ENCODE data around the gene ACSL5. TPM values are rescaled to one million over a fixed set of nuclear protein-coding genes. Genes with fewer than 3 reads are reported as not detected.

ACSL5 gene
- total and polyA plus RNA-seq, 2 donors (not counting 1 experiment from before 2014, with no cell fraction given), result 31.5 to 36.2 TPM

- Mint-ChIP-seq H3K4me3 (no peak overlapping the region), H3K27ac (no peak overlapping the region), H3K4me1 (no peaks in the 10 kb centered on the region), H3K9me3 (ENCODE audit: insufficient read depth) (no peaks in the 10 kb centered on the region), H3K27me3 (peaks cover 10% of the 10 kb centered on the region)
- DNase-seq (no peak), ATAC-seq (ENCODE audit: low read depth) (no peak)
- Histone ChIP-seq H3K36me3 (replicated peaks in 1 of 2; ENCODE audit: control extremely low read depth in 1 of 2, control insufficient read depth in 1 of 2, extremely low read depth in 1 of 2, insufficient read depth in 2 of 2, low read length in 1 of 2) (no peaks in the 10 kb centered on the region), H3K9me3 (ENCODE audit: control extremely low read depth in 1 of 3, control insufficient read depth in 2 of 3, insufficient read depth in 1 of 3, low read length in 2 of 3) (no peaks in the 10 kb centered on the region), H3K4me1 (ENCODE audit: control insufficient read depth in 2 of 2, insufficient read depth in 2 of 2, low read length in 2 of 2) (no peaks in the 10 kb centered on the region), H3K9ac (ENCODE audit: low read length) (no peak overlapping the region), H3K4me3 (ENCODE audit: control extremely low read depth in 1 of 5, extremely low read depth in 1 of 5, insufficient read depth in 1 of 5, low read depth in 2 of 5, low read length in 4 of 5) (no peak overlapping the region), H3K27me3 (replicated peaks in 1 of 4; ENCODE audit: control extremely low read depth in 1 of 4, control insufficient read depth in 3 of 4, insufficient read depth in 4 of 4, low read length in 3 of 4) (no peaks in the 10 kb centered on the region), H3K27ac (ENCODE audit: low read length in 2 of 2) (no peak overlapping the region), H3K4me2 (replicated peaks; ENCODE audit: low read depth, low read length, poor library complexity, severe bottlenecking) (no peak overlapping the region), H4K20me1 (ENCODE audit: control insufficient read depth, insufficient read depth, low read length, poor library complexity, severe bottlenecking) (no peaks in the 10 kb centered on the region), H3K79me2 (ENCODE audit: control insufficient read depth, insufficient read depth, low read length) (no peaks in the 10 kb centered on the region), H2AFZ (ENCODE audit: insufficient read depth, low read depth, low read length, poor library complexity, severe bottlenecking) (no peak overlapping the region)
- ChIA-PET POLR2A (no interaction called here), CTCF (no interaction called here)
- intact Hi-C loops (cut with micrococcal nuclease), result no loop called here
- WGBS (ENCODE audit: insufficient coverage), result 82% methylated on average over 9 of the region's 13 CpGs
- no peak for TF ChIP-seq EZH2 (IDR thresholded peaks at IDR 0.05; ENCODE audit: borderline replicate concordance, insufficient read depth, low read depth, low read length, poor library complexity, severe bottlenecking)
- TF ChIP-seq, protein P1, sequence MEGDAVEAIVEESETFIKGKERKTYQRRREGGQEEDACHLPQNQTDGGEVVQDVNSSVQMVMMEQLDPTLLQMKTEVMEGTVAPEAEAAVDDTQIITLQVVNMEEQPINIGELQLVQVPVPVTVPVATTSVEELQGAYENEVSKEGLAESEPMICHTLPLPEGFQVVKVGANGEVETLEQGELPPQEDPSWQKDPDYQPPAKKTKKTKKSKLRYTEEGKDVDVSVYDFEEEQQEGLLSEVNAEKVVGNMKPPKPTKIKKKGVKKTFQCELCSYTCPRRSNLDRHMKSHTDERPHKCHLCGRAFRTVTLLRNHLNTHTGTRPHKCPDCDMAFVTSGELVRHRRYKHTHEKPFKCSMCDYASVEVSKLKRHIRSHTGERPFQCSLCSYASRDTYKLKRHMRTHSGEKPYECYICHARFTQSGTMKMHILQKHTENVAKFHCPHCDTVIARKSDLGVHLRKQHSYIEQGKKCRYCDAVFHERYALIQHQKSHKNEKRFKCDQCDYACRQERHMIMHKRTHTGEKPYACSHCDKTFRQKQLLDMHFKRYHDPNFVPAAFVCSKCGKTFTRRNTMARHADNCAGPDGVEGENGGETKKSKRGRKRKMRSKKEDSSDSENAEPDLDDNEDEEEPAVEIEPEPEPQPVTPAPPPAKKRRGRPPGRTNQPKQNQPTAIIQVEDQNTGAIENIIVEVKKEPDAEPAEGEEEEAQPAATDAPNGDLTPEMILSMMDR (IDR thresholded peaks at IDR 0.05), result no peak
Observed at GRCh38 chr10:112360308-112361270, 13.3 kb upstream of the ACSL5 start.

Data from B cell (primary cell).